KMS-11 (cell line): ENCODE data around the gene CTXN2.

Experiments used
- H2AFZ ChIP-seq: fragments of 200-600 bp; sonication (generic); 2 replicates; pipeline ENCODE4 v1.6.1; 2016; ENCODE audit warnings: antibody characterized with exemption, mixed run types, low read depth
- H3K27ac ChIP-seq: fragments of 200-600 bp; sonication (generic); 2 replicates; pipeline ENCODE4 v1.6.1; 2016; ENCODE audit warnings: mild to moderate bottlenecking, mixed run types
- H3K27me3 ChIP-seq: fragments of 200-600 bp; sonication (generic); 2 replicates; pipeline ENCODE4 v1.6.1; 2017; ENCODE audit warnings: mild to moderate bottlenecking, low read depth, mixed run types, moderate library complexity; ENCODE audit not compliant: insufficient read depth
- H3K36me3 ChIP-seq: fragments of 200-600 bp; sonication (generic); 2 replicates; pipeline ENCODE4 v1.6.1; 2017; ENCODE audit warnings: mild to moderate bottlenecking, mixed run types; ENCODE audit not compliant: insufficient read depth
- H3K4me1 ChIP-seq: fragments of 200-600 bp; sonication (generic); 2 replicates; pipeline ENCODE4 v1.6.1; 2016; ENCODE audit warnings: mild to moderate bottlenecking, low read depth, mixed run types; ENCODE audit not compliant: poor library complexity, severe bottlenecking
- H3K4me2 ChIP-seq: fragments of 200-600 bp; sonication (generic); 2 replicates; pipeline ENCODE4 v1.7.0; 2016; ENCODE audit warnings: mild to moderate bottlenecking, mixed run types
- H3K4me3 ChIP-seq: fragments of 200-600 bp; sonication (generic); IDR thresholded peaks from 2 replicates; pipeline ENCODE4 v1.6.1; 2017; ENCODE audit warnings: low read depth, low read length, mixed read lengths; ENCODE audit not compliant: insufficient read depth
- H3K79me2 ChIP-seq: fragments of 200-600 bp; sonication (generic); 2 replicates; pipeline ENCODE4 v1.6.1; 2016; ENCODE audit warnings: low read depth, mixed run types; ENCODE audit not compliant: insufficient read depth
- H3K9ac ChIP-seq: fragments of 200-600 bp; sonication (generic); 2 replicates; pipeline ENCODE4 v1.6.1; 2016; ENCODE audit warnings: mild to moderate bottlenecking, mixed run types
- H4K20me1 ChIP-seq: fragments of 200-600 bp; sonication (generic); 2 replicates; pipeline ENCODE4 v1.6.1; 2016; ENCODE audit warnings: mild to moderate bottlenecking, mixed run types; ENCODE audit not compliant: insufficient read depth
- TF ChIP-seq, protein P1 (sequence below): fragments of 200-600 bp; sonication (generic); conservative IDR thresholded peaks from 2 replicates; pipeline ENCODE4 v1.6.1; 2017; ENCODE audit warnings: low read depth, mild to moderate bottlenecking, antibody characterized with exemption, low read length, moderate library complexity, mixed read lengths

The CTXN2 gene

GRCh38 chr15:48186271-48186670 is 5.2 kb upstream of the CTXN2 start:
- no peaks in the 10 kb centered on the region for H3K79me2 ChIP-seq
- no peak overlapping the region for H3K27ac ChIP-seq
- no peaks in the 10 kb centered on the region for H3K4me1 ChIP-seq
- no peaks in the 10 kb centered on the region for H3K27me3 ChIP-seq
- H4K20me1 ChIP-seq = no peaks in the 10 kb centered on the region
- no peak overlapping the region for H2AFZ ChIP-seq
- TF ChIP-seq, protein P1, sequence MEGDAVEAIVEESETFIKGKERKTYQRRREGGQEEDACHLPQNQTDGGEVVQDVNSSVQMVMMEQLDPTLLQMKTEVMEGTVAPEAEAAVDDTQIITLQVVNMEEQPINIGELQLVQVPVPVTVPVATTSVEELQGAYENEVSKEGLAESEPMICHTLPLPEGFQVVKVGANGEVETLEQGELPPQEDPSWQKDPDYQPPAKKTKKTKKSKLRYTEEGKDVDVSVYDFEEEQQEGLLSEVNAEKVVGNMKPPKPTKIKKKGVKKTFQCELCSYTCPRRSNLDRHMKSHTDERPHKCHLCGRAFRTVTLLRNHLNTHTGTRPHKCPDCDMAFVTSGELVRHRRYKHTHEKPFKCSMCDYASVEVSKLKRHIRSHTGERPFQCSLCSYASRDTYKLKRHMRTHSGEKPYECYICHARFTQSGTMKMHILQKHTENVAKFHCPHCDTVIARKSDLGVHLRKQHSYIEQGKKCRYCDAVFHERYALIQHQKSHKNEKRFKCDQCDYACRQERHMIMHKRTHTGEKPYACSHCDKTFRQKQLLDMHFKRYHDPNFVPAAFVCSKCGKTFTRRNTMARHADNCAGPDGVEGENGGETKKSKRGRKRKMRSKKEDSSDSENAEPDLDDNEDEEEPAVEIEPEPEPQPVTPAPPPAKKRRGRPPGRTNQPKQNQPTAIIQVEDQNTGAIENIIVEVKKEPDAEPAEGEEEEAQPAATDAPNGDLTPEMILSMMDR = no peak
- no peak overlapping the region for H3K4me3 ChIP-seq
- no peaks in the 10 kb centered on the region for H3K36me3 ChIP-seq
- no peak overlapping the region for H3K4me2 ChIP-seq
- no peak overlapping the region for H3K9ac ChIP-seq

DNA sequence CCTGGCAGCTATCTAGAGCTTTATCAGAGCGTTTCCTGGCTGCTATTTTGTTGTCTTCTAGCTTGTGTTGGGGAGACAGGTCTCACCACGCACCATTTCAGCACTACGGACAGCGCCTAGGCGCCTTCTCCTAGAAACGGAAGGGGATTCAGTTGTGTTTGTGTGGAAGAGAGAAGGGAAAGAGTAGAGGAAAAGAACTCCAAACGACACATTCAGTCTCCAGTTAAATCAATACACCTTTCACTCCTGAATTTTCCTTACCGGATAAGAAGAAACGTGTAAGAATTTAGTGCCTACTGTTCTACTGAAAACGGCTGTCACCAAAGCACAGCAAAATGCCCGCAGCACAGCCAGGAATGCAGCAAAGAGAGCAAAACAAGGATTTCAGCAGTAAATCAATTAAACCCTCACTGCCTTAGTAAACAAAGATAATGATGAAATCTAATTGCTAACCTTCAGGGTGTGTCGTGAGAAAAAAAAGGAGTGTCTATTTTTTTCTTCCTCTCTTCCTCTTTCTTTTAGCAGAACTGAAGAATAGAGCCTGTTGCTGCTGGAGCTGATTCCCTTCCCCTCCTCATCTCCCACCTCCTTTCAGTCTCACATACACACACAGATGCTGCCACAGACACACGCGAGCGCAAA is 412 bp upstream of the CTXN2 start:
- Histone ChIP-seq H3K4me2 (no peak overlapping the region), H3K36me3 (no peaks in the 10 kb centered on the region), H3K27ac (no peak overlapping the region), H3K4me1 (no peaks in the 10 kb centered on the region), H4K20me1 (no peaks in the 10 kb centered on the region), H3K4me3 (no peak overlapping the region), H2AFZ (no peak overlapping the region), H3K9ac (no peak overlapping the region), H3K27me3 (no peaks in the 10 kb centered on the region), H3K79me2 (no peaks in the 10 kb centered on the region)
- TF ChIP-seq, protein P1 = no peak

GRCh38 chr15:48202068-48202467 is 10.6 kb downstream of the CTXN2 start:
- Histone ChIP-seq H2AFZ (no peak overlapping the region), H3K4me2 (no peak overlapping the region), H3K36me3 (no peaks in the 10 kb centered on the region), H4K20me1 (no peaks in the 10 kb centered on the region), H3K27ac (no peak overlapping the region), H3K9ac (no peak overlapping the region), H3K27me3 (no peaks in the 10 kb centered on the region), H3K4me1 (no peaks in the 10 kb centered on the region), H3K4me3 (no peak overlapping the region), H3K79me2 (no peaks in the 10 kb centered on the region)
- TF ChIP-seq, protein P1 = no peak

DNA sequence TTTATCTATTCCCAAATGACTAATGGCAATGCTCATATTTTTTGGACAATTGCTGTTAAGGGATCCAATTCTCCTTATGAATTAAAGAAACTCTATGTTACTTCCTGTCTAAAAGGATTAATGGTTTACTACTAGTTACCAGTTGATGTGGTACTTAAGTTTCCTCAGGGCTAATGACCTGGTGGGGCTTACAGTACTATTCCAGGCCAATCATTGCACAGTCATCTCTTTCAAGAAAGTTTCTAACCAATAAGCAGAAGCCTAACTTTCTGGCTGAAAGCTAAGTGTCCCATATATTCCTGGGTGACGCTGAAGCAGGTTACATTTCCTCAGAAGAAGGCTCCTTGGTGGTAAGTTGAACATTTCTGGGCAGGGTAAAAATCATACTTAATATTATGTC is 14.5 kb downstream of the CTXN2 start, which contains the start of gene SLC12A1:
SLC12A1 (plus strand) TSS at position 322 of the 400 bp plus-strand sequence. CDS start 1,418 bp downstream, outside the sequence.
- H3K36me3 ChIP-seq = no peaks in the 10 kb centered on the region
- no peaks in the 10 kb centered on the region for H3K4me1 ChIP-seq
- no peaks in the 10 kb centered on the region for H3K79me2 ChIP-seq
- no peak within 1 kb of the TSS for H3K9ac ChIP-seq
- no peak within 1 kb of the TSS for H3K4me3 ChIP-seq
- H3K4me2 ChIP-seq = no peak within 1 kb of the TSS
- no peaks in the 10 kb centered on the region for H3K27me3 ChIP-seq
- H4K20me1 ChIP-seq = no peaks in the 10 kb centered on the region
- no peak within 1 kb of the TSS for H2AFZ ChIP-seq
- TF ChIP-seq, protein P1 = no peak
- no peak within 1 kb of the TSS for H3K27ac ChIP-seq
